Chondrocyte (in vitro differentiated cells): ENCODE measurements around the gene ST7. TPM values are rescaled to one million over a fixed set of nuclear protein-coding genes. Genes with fewer than 3 reads are reported as not detected.

Experiments
- DNase-seq: peaks from one replicate; pipeline ENCODE4 v3.0.0; 2021; ENCODE audit warnings: mixed read lengths, low spot score
- H3K27ac Mint-ChIP-seq: one replicate; pipeline ENCODE4 v1.8.0; 2021; ENCODE audit warnings: mild to moderate bottlenecking, moderate library complexity, mixed read lengths; ENCODE audit not compliant: unreplicated experiment
- H3K27me3 Mint-ChIP-seq: 2 replicates; pipeline ENCODE4 v1.8.0; 2021; ENCODE audit warnings: low read depth, mixed read lengths
- H3K36me3 Mint-ChIP-seq: 2 replicates; pipeline ENCODE4 v1.8.0; 2021; ENCODE audit warnings: low read depth, mixed read lengths
- H3K4me1 Mint-ChIP-seq: 2 replicates; pipeline ENCODE4 v1.8.0; 2021; ENCODE audit warnings: low read depth, mild to moderate bottlenecking, mixed read lengths
- H3K4me3 Mint-ChIP-seq: one replicate; pipeline ENCODE4 v1.8.0; 2021; ENCODE audit warnings: mild to moderate bottlenecking, moderate library complexity, mixed read lengths; ENCODE audit not compliant: unreplicated experiment
- H3K9me3 Mint-ChIP-seq: 2 replicates; pipeline ENCODE4 v1.8.0; 2021; ENCODE audit warnings: low read depth, mixed read lengths
- CTCF ChIP-seq: fragments of 200-600 bp; sonication (generic); IDR thresholded peaks from 2 replicates; pipeline ENCODE4 v1.5.0; 2021; ENCODE audit warnings: antibody characterized with exemption, mild to moderate bottlenecking, moderate library complexity
- total RNA-seq: library from RNA; stranded (reverse); gene quantifications from 3 replicates; pipeline ENCODE4 v1.2.1, GENCODE V29; 2021

The ST7 gene
- total RNA-seq, 1 donor from 2014 or later, result 69.7 TPM

DNA sequence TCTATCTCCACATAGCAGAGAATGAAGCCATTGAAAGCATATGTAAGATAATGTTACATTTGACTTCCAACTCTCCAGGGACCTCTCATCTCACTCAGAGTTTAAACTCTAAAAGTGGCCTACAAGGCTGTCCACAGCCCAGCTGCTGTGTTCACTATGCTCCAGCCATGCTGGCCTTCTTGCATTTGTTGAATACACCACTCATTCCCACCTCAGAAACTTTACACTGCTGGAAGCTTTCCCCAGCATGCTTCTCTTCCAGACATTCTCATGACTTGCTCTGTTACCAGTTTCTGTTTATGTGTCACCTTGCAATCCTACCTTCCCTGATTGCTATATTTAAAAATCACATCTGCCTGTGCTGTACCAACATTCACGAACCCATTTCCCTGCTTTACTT lies 202.4 kb downstream of the ST7 start:
- H3K4me1 Mint-ChIP-seq, result peaks cover 7% of the 10 kb centered on the region

GRCh38 chr7:117157241-117158209 lies 204.2 kb downstream of the ST7 start:
- DNase-seq, result no peak
- peak; percentile 70 for TF ChIP-seq CTCF
- Mint-ChIP-seq H3K36me3 (peaks cover 3% of the 10 kb centered on the region), H3K9me3 (no peaks in the 10 kb centered on the region), H3K4me3 (no peak overlapping the region), H3K27me3 (no peaks in the 10 kb centered on the region), H3K27ac (no peak overlapping the region), H3K4me1 (peaks cover 7% of the 10 kb centered on the region)

More for the DNA sequence above, 202.4 kb downstream of the ST7 start:
- no peaks in the 10 kb centered on the region for H3K27me3 Mint-ChIP-seq
- H3K9me3 Mint-ChIP-seq, result no peaks in the 10 kb centered on the region
- H3K36me3 Mint-ChIP-seq, result peaks cover 4% of the 10 kb centered on the region
- H3K4me3 Mint-ChIP-seq, result no peak overlapping the region
- H3K27ac Mint-ChIP-seq, result no peak overlapping the region
- DNase-seq, result no peak
- no peak for TF ChIP-seq CTCF

GRCh38 chr7:117158941-117159697 lies 205.8 kb downstream of the ST7 start:
- Mint-ChIP-seq H3K4me3 (no peak overlapping the region), H3K9me3 (no peaks in the 10 kb centered on the region), H3K27me3 (no peaks in the 10 kb centered on the region), H3K36me3 (peaks cover 4% of the 10 kb centered on the region), H3K4me1 (peaks cover 21% of the 10 kb centered on the region), H3K27ac (no peak overlapping the region)
- TF ChIP-seq CTCF, result no peak
- no peak for DNase-seq

DNA sequence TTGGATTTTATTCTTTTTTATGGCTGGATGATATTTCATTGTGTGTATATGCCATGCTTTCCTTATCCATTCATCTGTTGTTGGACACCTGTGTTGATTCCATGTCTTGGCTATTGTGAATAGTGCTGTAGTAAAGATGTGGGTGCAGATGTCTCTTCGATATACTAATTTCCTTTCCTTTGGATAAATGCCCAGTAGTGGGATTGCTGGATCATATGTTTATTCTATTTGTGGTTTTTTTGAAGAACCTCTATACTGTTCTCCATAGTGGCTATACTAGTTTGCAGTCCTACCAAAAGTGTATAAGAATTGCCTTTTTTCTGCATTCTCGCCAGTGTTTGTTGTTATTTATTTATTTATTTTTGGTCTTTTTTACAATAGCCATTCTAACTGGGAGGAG lies 209.8 kb downstream of the ST7 start:
- no peak overlapping the region for H3K4me3 Mint-ChIP-seq
- TF ChIP-seq CTCF, result no peak
- H3K27ac Mint-ChIP-seq, result no peak overlapping the region
- no peak for DNase-seq
- peaks cover 21% of the 10 kb centered on the region for H3K4me1 Mint-ChIP-seq
- H3K36me3 Mint-ChIP-seq, result peaks cover 12% of the 10 kb centered on the region
- H3K27me3 Mint-ChIP-seq, result no peaks in the 10 kb centered on the region
- H3K9me3 Mint-ChIP-seq, result no peaks in the 10 kb centered on the region

DNA sequence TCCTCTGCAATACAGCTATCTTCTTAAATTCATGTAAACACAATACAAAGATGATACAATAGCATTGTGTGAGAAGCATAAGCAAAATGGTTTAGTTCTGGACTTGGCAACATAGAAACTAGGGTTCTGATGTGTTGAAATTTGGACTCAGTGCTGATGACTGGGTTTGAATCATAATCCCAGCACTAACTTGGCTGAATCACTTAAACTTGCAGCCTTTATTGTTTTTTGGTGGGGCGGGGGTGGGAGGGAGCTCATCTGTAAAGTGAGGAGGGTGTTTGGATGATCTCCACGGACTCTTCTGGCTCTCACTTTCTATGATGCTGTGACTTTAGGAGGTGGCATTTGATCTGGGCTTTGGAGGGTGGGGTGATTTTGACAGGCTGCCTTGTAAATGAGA lies 211.3 kb downstream of the ST7 start:
- no peak for TF ChIP-seq CTCF
- no peak for DNase-seq
- H3K9me3 Mint-ChIP-seq, result no peaks in the 10 kb centered on the region
- H3K4me1 Mint-ChIP-seq, result peaks cover 18% of the 10 kb centered on the region
- peaks cover 14% of the 10 kb centered on the region for H3K36me3 Mint-ChIP-seq
- no peak overlapping the region for H3K27ac Mint-ChIP-seq
- no peak overlapping the region for H3K4me3 Mint-ChIP-seq
- H3K27me3 Mint-ChIP-seq, result no peaks in the 10 kb centered on the region
